Measurements from ENCODE around the gene KIAA1671. TPM values are rescaled to one million over a fixed set of nuclear protein-coding genes. Genes with fewer than 3 reads are reported as not detected.

KIAA1671 gene
- total and polyA plus RNA-seq, 9 of the 15 experiments (the other 6 are each of a cell fraction or from before 2014, with no cell fraction given), result under 0.01 to 0.11 (median 0.02) TPM; not detected in 5

DNA sequence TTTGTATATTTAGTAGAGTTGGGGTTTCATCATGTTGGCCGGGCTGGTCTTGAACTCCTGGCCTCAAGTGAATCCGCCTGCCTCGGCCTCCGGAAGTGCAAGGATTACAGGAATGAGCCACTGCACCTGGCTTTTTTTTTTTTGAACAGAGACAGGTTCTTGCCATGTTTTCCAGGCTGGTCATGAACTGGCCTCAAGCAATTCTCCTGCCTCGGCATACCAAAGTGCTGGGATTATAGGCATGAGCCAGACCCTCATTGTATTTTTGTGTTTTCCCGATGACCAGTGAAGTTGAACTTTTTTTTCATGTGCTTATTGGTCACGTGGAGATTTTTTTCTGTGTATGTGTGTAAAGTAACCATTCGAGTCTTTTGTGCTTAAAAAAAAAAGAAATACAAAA, 48.2 kb downstream of the KIAA1671 start:
- no peak for DNase-seq (ENCODE audit: extremely low read depth in 1 of 4, low spot score in 3 of 4)
- WGBS (ENCODE audit: insufficient coverage, low coverage, missing lambda C conversion rate), result 0% methylated on average over 7 of the region's 8 CpGs
- BruUV-seq (replicated peaks), result no TSS peak
- TF ChIP-seq GABPA (tag; conservative IDR thresholded peaks at IDR 0.05; ENCODE audit: low read depth) (no peak), ZNF3 (CRISPR knock-in tag; IDR thresholded peaks at IDR 0.05) (no peak), TCF7L2 (IDR thresholded peaks at IDR 0.05; ENCODE audit: low read depth, low read length) (no peak), FOXM1 (IDR thresholded peaks at IDR 0.05; ENCODE audit: low read depth) (no peak), FOXM1 (CRISPR knock-in tag; IDR thresholded peaks at IDR 0.05; ENCODE audit: low read depth) (no peak), ZNF197 (CRISPR knock-in tag; IDR thresholded peaks at IDR 0.05; ENCODE audit: low read depth) (no peak), ZNF239 (CRISPR knock-in tag; IDR thresholded peaks at IDR 0.05) (no peak), HOXB6 (CRISPR knock-in tag; IDR thresholded peaks at IDR 0.05; ENCODE audit: borderline replicate concordance) (no peak), BRCA1 (IDR thresholded peaks at IDR 0.05) (no peak), BRCA1 (CRISPR knock-in tag; IDR thresholded peaks at IDR 0.05) (no peak), ERF (CRISPR knock-in tag; IDR thresholded peaks at IDR 0.05) (no peak)
- TF ChIP-seq, protein P1, sequence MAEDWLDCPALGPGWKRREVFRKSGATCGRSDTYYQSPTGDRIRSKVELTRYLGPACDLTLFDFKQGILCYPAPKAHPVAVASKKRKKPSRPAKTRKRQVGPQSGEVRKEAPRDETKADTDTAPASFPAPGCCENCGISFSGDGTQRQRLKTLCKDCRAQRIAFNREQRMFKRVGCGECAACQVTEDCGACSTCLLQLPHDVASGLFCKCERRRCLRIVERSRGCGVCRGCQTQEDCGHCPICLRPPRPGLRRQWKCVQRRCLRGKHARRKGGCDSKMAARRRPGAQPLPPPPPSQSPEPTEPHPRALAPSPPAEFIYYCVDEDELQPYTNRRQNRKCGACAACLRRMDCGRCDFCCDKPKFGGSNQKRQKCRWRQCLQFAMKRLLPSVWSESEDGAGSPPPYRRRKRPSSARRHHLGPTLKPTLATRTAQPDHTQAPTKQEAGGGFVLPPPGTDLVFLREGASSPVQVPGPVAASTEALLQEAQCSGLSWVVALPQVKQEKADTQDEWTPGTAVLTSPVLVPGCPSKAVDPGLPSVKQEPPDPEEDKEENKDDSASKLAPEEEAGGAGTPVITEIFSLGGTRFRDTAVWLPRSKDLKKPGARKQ (CRISPR knock-in tag; IDR thresholded peaks at IDR 0.05), result no peak
- TF ChIP-seq, protein P2, sequence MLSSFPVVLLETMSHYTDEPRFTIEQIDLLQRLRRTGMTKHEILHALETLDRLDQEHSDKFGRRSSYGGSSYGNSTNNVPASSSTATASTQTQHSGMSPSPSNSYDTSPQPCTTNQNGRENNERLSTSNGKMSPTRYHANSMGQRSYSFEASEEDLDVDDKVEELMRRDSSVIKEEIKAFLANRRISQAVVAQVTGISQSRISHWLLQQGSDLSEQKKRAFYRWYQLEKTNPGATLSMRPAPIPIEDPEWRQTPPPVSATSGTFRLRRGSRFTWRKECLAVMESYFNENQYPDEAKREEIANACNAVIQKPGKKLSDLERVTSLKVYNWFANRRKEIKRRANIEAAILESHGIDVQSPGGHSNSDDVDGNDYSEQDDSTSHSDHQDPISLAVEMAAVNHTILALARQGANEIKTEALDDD (IDR thresholded peaks at IDR 0.05), result no peak
- TF ChIP-seq, protein P3, sequence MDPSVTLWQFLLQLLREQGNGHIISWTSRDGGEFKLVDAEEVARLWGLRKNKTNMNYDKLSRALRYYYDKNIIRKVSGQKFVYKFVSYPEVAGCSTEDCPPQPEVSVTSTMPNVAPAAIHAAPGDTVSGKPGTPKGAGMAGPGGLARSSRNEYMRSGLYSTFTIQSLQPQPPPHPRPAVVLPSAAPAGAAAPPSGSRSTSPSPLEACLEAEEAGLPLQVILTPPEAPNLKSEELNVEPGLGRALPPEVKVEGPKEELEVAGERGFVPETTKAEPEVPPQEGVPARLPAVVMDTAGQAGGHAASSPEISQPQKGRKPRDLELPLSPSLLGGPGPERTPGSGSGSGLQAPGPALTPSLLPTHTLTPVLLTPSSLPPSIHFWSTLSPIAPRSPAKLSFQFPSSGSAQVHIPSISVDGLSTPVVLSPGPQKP (CRISPR knock-in tag; IDR thresholded peaks at IDR 0.05), result no peak
- TF ChIP-seq, protein P4, sequence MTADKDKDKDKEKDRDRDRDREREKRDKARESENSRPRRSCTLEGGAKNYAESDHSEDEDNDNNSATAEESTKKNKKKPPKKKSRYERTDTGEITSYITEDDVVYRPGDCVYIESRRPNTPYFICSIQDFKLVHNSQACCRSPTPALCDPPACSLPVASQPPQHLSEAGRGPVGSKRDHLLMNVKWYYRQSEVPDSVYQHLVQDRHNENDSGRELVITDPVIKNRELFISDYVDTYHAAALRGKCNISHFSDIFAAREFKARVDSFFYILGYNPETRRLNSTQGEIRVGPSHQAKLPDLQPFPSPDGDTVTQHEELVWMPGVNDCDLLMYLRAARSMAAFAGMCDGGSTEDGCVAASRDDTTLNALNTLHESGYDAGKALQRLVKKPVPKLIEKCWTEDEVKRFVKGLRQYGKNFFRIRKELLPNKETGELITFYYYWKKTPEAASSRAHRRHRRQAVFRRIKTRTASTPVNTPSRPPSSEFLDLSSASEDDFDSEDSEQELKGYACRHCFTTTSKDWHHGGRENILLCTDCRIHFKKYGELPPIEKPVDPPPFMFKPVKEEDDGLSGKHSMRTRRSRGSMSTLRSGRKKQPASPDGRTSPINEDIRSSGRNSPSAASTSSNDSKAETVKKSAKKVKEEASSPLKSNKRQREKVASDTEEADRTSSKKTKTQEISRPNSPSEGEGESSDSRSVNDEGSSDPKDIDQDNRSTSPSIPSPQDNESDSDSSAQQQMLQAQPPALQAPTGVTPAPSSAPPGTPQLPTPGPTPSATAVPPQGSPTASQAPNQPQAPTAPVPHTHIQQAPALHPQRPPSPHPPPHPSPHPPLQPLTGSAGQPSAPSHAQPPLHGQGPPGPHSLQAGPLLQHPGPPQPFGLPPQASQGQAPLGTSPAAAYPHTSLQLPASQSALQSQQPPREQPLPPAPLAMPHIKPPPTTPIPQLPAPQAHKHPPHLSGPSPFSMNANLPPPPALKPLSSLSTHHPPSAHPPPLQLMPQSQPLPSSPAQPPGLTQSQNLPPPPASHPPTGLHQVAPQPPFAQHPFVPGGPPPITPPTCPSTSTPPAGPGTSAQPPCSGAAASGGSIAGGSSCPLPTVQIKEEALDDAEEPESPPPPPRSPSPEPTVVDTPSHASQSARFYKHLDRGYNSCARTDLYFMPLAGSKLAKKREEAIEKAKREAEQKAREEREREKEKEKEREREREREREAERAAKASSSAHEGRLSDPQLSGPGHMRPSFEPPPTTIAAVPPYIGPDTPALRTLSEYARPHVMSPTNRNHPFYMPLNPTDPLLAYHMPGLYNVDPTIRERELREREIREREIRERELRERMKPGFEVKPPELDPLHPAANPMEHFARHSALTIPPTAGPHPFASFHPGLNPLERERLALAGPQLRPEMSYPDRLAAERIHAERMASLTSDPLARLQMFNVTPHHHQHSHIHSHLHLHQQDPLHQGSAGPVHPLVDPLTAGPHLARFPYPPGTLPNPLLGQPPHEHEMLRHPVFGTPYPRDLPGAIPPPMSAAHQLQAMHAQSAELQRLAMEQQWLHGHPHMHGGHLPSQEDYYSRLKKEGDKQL (CRISPR knock-in tag; IDR thresholded peaks at IDR 0.05; ENCODE audit: borderline replicate concordance), result no peak

More for the DNA sequence above, 48.2 kb downstream of the KIAA1671 start:
- no peaks in the 10 kb centered on the region for H3K36me3 ChIP-seq (ENCODE audit: control insufficient read depth, insufficient read depth, low read length)
- no peaks in the 10 kb centered on the region for H4K20me1 ChIP-seq (replicated peaks; ENCODE audit: control insufficient read depth, insufficient read depth, low read length)
- in situ Hi-C loops (cut with MboI), result no loop called here
- H3K79me2 ChIP-seq (ENCODE audit: control insufficient read depth, insufficient read depth, low read length), result no peaks in the 10 kb centered on the region
- FAIRE-seq, result no peak
- no peak overlapping the region for H3K4me2 ChIP-seq (ENCODE audit: insufficient read depth, low read length)
- H3K27me3 ChIP-seq (ENCODE audit: control insufficient read depth in 2 of 2, insufficient read depth in 2 of 2, low read length in 2 of 2), result peaks cover 5 to 13% of the 10 kb centered on the region in 2 experiments; a peak in 2 of 5 replicates
- H3K9ac ChIP-seq (ENCODE audit: insufficient read depth in 1 of 2, low read depth in 2 of 2, low read length in 2 of 2), result no peak overlapping the region
- H3K4me3 ChIP-seq, result no peak overlapping the region
- POLR2A ChIA-PET, result no interaction called here
- no peak overlapping the region for H3K27ac ChIP-seq (ENCODE audit: extremely low read depth, low read depth, low read length)
- intact Hi-C loops (cut with micrococcal nuclease), result no loop called here
- ATAC-seq, result no peak
- H3K4me1 ChIP-seq (replicated peaks in 1 of 2; ENCODE audit: control insufficient read depth in 2 of 2, insufficient read depth in 2 of 2, low read length in 2 of 2), result 0 out of 5 replicates have a peak, but pooled peaks cover 0 to 2% of the 10 kb centered on the region in 2 experiments
- H2AFZ ChIP-seq (ENCODE audit: low read depth, low read length), result no peak overlapping the region
- CTCF ChIA-PET (ENCODE audit: low intra/inter-chr PET ratio), result no interaction called here
- H3K9me1 ChIP-seq (ENCODE audit: control insufficient read depth, insufficient read depth, low read length), result no peaks in the 10 kb centered on the region
- no peaks in the 10 kb centered on the region for H3K9me3 ChIP-seq (replicated peaks; ENCODE audit: control insufficient read depth, insufficient read depth, low read depth, low read length)
